Stimulated activated CD4-positive, alpha-beta T cell treated with anti-CD3 and anti-CD28 coated beads, Interleukin-15, amount 100 ng/mL, for 24 hours (primary cell): ENCODE results near the gene GORASP2.

Experiments
- DNase-seq: peaks from one replicate; pipeline ENCODE4 v3.0.0-alpha.2; 2020

The GORASP2 gene

GRCh38 chr2:171008550-171009205 is 79.6 kb downstream of the GORASP2 start:
- DNase-seq, result no peak

- no peak for DNase-seq
These were observed 80.3 kb downstream of the GORASP2 start for GRCh38 chr2:171009386-171009785.

- no peak for DNase-seq
These were observed 84.8 kb downstream of the GORASP2 start for GRCh38 chr2:171013851-171014250.

- DNase-seq, result no peak
These were observed 87.1 kb downstream of the GORASP2 start for GRCh38 chr2:171016125-171016524.
